ENCODE results near the gene HEXD.

DNA sequence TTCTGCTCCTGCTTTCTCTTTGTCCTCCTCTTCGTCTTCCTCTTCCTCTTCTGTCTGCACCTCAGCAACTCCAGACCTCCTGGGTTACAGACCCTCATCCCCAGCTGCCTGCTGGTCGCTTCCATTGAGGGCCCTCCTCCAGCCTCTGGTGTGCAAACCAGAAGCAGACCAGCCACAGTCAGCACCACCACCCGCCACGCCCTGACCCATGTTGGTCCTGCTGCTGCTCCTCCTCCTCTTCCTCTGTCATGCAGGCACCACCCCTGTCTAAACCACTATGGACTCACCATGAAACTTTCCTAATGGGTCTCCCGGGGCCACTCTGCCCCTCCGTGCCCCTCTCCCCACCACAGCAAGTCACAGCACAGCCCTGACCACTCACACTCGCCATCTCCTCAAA lies 11.7 kb downstream of the HEXD start:
- TF ChIP-seq, protein P1, sequence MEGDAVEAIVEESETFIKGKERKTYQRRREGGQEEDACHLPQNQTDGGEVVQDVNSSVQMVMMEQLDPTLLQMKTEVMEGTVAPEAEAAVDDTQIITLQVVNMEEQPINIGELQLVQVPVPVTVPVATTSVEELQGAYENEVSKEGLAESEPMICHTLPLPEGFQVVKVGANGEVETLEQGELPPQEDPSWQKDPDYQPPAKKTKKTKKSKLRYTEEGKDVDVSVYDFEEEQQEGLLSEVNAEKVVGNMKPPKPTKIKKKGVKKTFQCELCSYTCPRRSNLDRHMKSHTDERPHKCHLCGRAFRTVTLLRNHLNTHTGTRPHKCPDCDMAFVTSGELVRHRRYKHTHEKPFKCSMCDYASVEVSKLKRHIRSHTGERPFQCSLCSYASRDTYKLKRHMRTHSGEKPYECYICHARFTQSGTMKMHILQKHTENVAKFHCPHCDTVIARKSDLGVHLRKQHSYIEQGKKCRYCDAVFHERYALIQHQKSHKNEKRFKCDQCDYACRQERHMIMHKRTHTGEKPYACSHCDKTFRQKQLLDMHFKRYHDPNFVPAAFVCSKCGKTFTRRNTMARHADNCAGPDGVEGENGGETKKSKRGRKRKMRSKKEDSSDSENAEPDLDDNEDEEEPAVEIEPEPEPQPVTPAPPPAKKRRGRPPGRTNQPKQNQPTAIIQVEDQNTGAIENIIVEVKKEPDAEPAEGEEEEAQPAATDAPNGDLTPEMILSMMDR (conservative IDR thresholded peaks at IDR 0.05; ENCODE audit: low read length): no peak
- no peak for TF ChIP-seq EZH2phosphoT487 (IDR thresholded peaks at IDR 0.05; ENCODE audit: borderline replicate concordance, low read depth, low read length)
